ENCODE data around the gene FFAR2.

DNA sequence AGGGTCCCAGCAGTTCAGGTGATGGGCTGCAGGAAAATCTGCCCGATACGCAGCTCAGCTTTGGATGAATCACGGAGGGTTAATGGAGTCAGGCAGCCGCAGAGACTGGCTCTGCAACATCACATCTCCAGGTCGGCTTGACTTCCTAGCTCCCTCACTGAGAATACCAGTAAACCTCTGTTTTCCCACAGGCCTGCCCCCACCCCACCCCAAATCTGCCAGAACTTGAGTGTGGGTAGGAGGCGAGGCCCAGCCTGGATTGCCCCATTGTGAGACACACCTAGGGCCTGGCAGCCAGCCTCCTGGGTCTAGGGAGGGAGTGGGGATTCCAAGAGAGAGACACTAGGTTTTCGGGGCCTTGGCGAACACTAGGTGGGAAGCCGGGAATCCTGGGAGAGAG lies 45.9 kb downstream of the FFAR2 start:
- TF ChIP-seq, protein P1, sequence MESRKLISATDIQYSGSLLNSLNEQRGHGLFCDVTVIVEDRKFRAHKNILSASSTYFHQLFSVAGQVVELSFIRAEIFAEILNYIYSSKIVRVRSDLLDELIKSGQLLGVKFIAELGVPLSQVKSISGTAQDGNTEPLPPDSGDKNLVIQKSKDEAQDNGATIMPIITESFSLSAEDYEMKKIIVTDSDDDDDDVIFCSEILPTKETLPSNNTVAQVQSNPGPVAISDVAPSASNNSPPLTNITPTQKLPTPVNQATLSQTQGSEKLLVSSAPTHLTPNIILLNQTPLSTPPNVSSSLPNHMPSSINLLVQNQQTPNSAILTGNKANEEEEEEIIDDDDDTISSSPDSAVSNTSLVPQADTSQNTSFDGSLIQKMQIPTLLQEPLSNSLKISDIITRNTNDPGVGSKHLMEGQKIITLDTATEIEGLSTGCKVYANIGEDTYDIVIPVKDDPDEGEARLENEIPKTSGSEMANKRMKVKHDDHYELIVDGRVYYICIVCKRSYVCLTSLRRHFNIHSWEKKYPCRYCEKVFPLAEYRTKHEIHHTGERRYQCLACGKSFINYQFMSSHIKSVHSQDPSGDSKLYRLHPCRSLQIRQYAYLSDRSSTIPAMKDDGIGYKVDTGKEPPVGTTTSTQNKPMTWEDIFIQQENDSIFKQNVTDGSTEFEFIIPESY (IDR thresholded peaks at IDR 0.05; ENCODE audit: extremely low read depth, insufficient replicate concordance, low read length): no peak
- TF ChIP-seq, protein P2, sequence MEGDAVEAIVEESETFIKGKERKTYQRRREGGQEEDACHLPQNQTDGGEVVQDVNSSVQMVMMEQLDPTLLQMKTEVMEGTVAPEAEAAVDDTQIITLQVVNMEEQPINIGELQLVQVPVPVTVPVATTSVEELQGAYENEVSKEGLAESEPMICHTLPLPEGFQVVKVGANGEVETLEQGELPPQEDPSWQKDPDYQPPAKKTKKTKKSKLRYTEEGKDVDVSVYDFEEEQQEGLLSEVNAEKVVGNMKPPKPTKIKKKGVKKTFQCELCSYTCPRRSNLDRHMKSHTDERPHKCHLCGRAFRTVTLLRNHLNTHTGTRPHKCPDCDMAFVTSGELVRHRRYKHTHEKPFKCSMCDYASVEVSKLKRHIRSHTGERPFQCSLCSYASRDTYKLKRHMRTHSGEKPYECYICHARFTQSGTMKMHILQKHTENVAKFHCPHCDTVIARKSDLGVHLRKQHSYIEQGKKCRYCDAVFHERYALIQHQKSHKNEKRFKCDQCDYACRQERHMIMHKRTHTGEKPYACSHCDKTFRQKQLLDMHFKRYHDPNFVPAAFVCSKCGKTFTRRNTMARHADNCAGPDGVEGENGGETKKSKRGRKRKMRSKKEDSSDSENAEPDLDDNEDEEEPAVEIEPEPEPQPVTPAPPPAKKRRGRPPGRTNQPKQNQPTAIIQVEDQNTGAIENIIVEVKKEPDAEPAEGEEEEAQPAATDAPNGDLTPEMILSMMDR (IDR thresholded peaks at IDR 0.05 in 2 of 3, conservative IDR thresholded peaks at IDR 0.05 in 1 of 3; ENCODE audit: borderline replicate concordance in 1 of 3, insufficient read depth in 1 of 3, low read depth in 2 of 3, low read length in 2 of 3): no peak
- TF ChIP-seq SP1 (IDR thresholded peaks at IDR 0.05; ENCODE audit: low read depth) (no peak), POLR2AphosphoS5 (IDR thresholded peaks at IDR 0.05; ENCODE audit: low read depth, low read length) (no peak), YY1 (IDR thresholded peaks at IDR 0.05; ENCODE audit: extremely low read depth, insufficient replicate concordance, low read depth, low read length) (no peak), POLR2A (IDR thresholded peaks at IDR 0.05; ENCODE audit: borderline replicate concordance, extremely low read depth, insufficient read depth, insufficient read length) (no peak), RAD21 (IDR thresholded peaks at IDR 0.05; ENCODE audit: low read depth) (no peak), EGR1 (IDR thresholded peaks at IDR 0.05; ENCODE audit: low read depth) (no peak), ZFX (IDR thresholded peaks at IDR 0.05) (no peak), EZH2 (IDR thresholded peaks at IDR 0.05) (no peak), ZNF274 (IDR thresholded peaks at IDR 0.05; ENCODE audit: low read depth, low read length) (no peak), EZH2phosphoT487 (IDR thresholded peaks at IDR 0.05; ENCODE audit: borderline replicate concordance) (no peak)
- TF ChIP-seq, protein P3, sequence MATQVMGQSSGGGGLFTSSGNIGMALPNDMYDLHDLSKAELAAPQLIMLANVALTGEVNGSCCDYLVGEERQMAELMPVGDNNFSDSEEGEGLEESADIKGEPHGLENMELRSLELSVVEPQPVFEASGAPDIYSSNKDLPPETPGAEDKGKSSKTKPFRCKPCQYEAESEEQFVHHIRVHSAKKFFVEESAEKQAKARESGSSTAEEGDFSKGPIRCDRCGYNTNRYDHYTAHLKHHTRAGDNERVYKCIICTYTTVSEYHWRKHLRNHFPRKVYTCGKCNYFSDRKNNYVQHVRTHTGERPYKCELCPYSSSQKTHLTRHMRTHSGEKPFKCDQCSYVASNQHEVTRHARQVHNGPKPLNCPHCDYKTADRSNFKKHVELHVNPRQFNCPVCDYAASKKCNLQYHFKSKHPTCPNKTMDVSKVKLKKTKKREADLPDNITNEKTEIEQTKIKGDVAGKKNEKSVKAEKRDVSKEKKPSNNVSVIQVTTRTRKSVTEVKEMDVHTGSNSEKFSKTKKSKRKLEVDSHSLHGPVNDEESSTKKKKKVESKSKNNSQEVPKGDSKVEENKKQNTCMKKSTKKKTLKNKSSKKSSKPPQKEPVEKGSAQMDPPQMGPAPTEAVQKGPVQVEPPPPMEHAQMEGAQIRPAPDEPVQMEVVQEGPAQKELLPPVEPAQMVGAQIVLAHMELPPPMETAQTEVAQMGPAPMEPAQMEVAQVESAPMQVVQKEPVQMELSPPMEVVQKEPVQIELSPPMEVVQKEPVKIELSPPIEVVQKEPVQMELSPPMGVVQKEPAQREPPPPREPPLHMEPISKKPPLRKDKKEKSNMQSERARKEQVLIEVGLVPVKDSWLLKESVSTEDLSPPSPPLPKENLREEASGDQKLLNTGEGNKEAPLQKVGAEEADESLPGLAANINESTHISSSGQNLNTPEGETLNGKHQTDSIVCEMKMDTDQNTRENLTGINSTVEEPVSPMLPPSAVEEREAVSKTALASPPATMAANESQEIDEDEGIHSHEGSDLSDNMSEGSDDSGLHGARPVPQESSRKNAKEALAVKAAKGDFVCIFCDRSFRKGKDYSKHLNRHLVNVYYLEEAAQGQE (IDR thresholded peaks at IDR 0.05; ENCODE audit: low read depth): no peak
- TF ChIP-seq, protein P4, sequence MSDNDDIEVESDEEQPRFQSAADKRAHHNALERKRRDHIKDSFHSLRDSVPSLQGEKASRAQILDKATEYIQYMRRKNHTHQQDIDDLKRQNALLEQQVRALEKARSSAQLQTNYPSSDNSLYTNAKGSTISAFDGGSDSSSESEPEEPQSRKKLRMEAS (IDR thresholded peaks at IDR 0.05): no peak
